Embryonic facial prominence (tissue), 1 donor: ENCODE measurements around the gene FBXL5.

Experiments
- DNase-seq: peaks from one replicate; pipeline ENCODE4 v3.0.0-alpha.2; 2016; ENCODE audit errors: extremely low spot score

The FBXL5 gene

DNA sequence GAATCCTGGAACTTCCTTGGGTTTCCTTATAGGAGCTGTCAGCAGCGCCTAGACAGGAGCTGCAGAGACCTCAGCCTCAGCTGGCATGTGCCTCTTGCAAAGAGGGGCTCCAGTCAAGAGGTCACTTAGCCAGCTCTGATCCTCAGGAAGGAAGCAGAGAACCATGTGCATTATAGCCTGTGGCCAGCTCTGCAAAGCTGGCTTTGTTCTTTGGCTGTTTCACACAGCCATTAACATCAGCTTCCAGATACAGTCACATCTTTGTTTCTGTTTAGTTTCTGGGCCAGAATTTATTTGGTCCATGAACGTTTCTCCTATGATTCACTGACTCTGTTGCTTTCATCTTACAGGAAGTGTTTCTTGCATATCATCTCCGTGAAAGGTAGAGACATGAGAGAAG, 93.0 kb downstream of the FBXL5 start:
- no peak for DNase-seq

DNA sequence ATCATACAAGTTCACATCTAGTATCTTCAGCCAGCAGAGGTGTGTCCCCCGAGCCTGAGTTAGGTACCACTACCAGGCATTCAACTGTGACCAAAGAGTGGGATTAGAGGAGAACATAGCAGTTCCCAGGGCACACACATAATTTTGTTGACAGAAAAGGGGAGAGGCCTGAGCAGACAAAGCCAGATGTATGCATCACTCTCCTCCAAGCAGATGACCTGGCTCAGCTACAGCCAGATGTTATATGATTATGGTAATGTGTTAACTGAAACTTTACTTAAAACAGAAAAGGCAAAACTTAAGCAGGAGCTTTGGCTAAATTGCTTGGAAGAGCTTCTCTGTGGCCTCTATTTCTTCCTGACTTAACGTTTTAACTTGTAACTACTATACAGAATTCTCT, 96.6 kb downstream of the FBXL5 start:
- DNase-seq, result no peak

DNA sequence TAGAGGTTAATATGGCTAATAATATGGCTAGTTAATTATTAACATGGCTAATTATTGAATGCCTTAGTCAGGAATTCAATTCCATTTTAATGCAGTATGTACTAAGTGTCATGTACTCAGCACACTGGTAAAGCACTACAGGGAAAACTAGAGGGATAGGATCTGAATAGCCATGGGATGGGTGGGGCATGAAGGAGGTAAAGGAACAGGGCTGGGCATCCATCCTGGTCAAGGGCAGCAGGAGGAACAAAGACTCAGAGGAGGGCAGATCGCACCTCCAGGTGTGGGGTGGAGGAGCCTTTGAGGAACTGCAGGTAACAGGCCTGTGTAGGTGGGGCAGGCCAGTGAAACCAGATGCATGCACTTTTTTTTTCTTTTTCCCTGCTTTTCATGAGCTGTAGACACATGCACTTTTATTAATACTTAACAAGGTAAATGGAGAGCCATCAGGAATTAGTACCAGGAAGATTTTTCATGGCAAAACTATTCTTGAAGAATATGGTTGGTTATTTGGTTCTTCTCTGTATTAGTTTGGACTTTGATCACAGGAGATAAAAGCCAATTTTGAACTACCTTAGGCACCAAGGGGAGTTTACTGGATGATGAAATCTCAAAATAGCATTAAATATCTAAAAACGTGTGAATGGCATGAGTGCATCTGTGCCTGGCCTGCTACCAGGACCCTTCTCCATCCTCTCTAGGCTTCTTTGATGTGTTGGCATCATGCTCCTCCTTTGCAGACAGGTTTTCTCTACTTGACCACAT, 97.2 kb downstream of the FBXL5 start:
- DNase-seq, result no peak

DNA sequence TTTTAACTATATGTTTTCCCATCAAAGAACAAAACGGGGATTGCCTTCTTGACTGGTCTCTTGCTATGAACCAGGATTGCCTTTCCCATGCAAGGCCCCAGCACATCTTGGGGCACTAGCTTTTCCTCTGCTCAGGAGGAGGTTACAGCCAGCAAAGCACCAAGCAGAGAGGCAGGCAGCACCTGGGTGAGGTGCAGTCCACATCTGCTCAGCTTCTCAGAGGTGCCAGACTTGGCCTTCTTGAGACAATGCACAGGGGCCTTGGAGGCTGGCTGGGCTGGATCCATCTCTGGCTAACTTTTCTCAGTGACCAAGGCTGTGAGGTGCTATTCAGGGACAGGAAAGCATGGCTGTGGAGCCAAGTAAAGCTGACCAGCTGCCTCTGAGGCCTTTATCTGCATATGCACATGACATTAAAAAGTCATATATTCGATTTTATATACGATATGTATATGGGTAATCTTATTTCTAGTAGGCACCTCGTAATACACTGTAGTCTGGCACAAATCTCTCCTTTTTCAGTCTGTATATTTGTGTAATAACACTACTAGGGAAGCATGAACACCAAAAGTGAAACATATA, 98.6 kb downstream of the FBXL5 start:
- no peak for DNase-seq
